GM12801 (cell line): Measurements from ENCODE around the gene KPNA5.

ENCODE experiments used
- CTCF ChIP-seq: IDR thresholded peaks from one replicate; pipeline ENCODE4 v1.5.1; 2011; ENCODE audit warnings: control low read depth; ENCODE audit not compliant: insufficient read length; ENCODE audit errors: extremely low read depth

The KPNA5 gene

GRCh38 chr6:116730513-116730912, 49.5 kb downstream of the KPNA5 start:
- no peak for TF ChIP-seq CTCF

DNA sequence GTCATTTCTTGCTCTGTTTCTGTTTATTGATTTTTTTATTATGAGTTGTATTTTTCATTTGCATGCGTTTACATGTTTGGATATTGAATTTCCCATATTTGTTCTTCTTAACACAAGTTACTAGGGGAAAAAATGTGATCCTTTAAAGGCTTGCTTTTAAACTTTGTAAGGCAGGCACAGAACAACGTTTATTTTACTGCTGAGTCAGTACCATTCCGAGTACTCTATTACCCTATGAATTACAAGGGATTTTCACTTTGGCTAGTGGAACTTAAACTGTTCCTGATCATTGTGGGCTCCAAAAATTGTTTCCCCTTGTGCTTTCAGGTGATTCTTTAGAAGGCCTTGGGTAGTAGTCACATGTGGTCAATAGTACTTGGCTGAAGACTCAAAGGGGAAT, 56.0 kb downstream of the KPNA5 start:
- no peak for TF ChIP-seq CTCF

GRCh38 chr6:116741571-116741970, 60.6 kb downstream of the KPNA5 start:
- TF ChIP-seq CTCF = no peak

GRCh38 chr6:116745176-116745575, 64.2 kb downstream of the KPNA5 start:
- TF ChIP-seq CTCF = no peak

DNA sequence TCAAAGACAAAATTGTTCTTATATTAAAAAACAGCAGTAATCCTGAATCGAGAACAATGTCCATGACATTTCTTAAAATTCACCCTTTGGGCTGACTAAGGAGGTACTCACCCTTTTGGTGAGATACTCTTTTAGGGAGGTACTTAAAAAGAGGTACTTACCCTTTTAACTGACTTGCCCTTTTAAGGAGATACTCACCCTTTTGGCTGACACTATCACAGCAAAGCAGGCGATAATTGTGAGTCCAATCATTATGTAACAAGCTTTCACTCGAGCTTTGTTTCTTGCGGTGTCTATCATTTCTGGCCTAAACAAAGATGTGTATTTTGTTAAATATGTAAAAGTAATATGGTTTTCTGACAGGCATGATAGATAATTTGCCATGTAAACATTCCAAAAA, 80.8 kb downstream of the KPNA5 start:
- no peak for TF ChIP-seq CTCF

GRCh38 chr6:116762235-116762634, 81.2 kb downstream of the KPNA5 start:
- no peak for TF ChIP-seq CTCF

GRCh38 chr6:116763048-116763447, 82.0 kb downstream of the KPNA5 start:
- TF ChIP-seq CTCF = no peak
